K562 (cell line): Measurements from ENCODE around the gene SNRPA. TPM values are rescaled to one million over a fixed set of nuclear protein-coding genes. Genes with fewer than 3 reads are reported as not detected.

Source experiments
- ARID1B ChIP-seq: fragments of 450-650 bp; IDR thresholded peaks from 2 replicates; pipeline ENCODE4 v1.6.1; 2016; ENCODE audit warnings: antibody characterized with exemption, mild to moderate bottlenecking, inconsistent platforms
- BRF2 ChIP-seq: IDR thresholded peaks from 3 replicates; pipeline ENCODE4 v1.6.1; 2011; ENCODE audit warnings: borderline replicate concordance, mild to moderate bottlenecking; ENCODE audit not compliant: insufficient read length, insufficient read depth
- CTCF ChIP-seq, 3 experiments: IDR thresholded peaks in 2 of 3; conservative IDR thresholded peaks in 1 of 3; 2 replicates each; pipeline ENCODE4 v1.5.1; 2011 to 2012; ENCODE audit warnings: low read length in 3 of 3, mild to moderate bottlenecking in 3 of 3, control low read depth in 2 of 3, improper control_type of control experiment in 1 of 3, inconsistent platforms in 1 of 3, low read depth in 1 of 3, mixed read lengths in 1 of 3, moderate library complexity in 1 of 3; ENCODE audit not compliant: insufficient read depth in 2 of 3
- FOXJ2 ChIP-seq: fragments of 200-800 bp; sonication (Bioruptor generic); IDR thresholded peaks from 2 replicates; pipeline ENCODE4 v1.6.1; 2016; ENCODE audit warnings: missing genetic modification characterization, missing compliant biosample characterization
- HBP1 ChIP-seq: fragments of 450-650 bp; formaldehyde crosslinking; IDR thresholded peaks from 2 replicates; pipeline ENCODE4 v1.4.0; 2022; ENCODE audit warnings: missing genetic modification characterization
- HEY1 ChIP-seq: fragments of 250-450 bp; sonication (Bioruptor Pico); IDR thresholded peaks from 2 replicates; pipeline ENCODE4 v1.5.0; 2020; ENCODE audit warnings: mild to moderate bottlenecking, moderate library complexity, borderline replicate concordance
- HMGXB4 ChIP-seq: sonication (generic); formaldehyde crosslinking; IDR thresholded peaks from 2 replicates; pipeline ENCODE4 v1.8.1; 2023; ENCODE audit warnings: mild to moderate bottlenecking, missing genetic modification reagents
- PKNOX1 ChIP-seq: fragments of 450-650 bp; IDR thresholded peaks from 2 replicates; pipeline ENCODE4 v1.6.1; 2016
- PYGO2 ChIP-seq: fragments of 450-650 bp; IDR thresholded peaks from 2 replicates; pipeline ENCODE4 v1.6.1; 2016; ENCODE audit warnings: mild to moderate bottlenecking, missing genetic modification characterization, moderate library complexity, missing compliant biosample characterization
- RCOR1 ChIP-seq, 2 experiments: IDR thresholded peaks; 2 replicates each; pipeline ENCODE4 v1.6.1; 2012; ENCODE audit warnings: low read depth in 2 of 2, low read length in 2 of 2, borderline replicate concordance in 1 of 2, improper control_type of control experiment in 1 of 2
- STAT5B ChIP-seq: fragments of 250-450 bp; sonication (Bioruptor Pico); IDR thresholded peaks from 2 replicates; pipeline ENCODE4 v1.8.0; 2021; ENCODE audit warnings: mild to moderate bottlenecking, inconsistent platforms
- STAT6 ChIP-seq: sonication (generic); formaldehyde crosslinking; IDR thresholded peaks from 2 replicates; pipeline ENCODE4 v1.8.1; 2023; ENCODE audit warnings: mild to moderate bottlenecking, missing genetic modification reagents
- ZC3H4 ChIP-seq: sonication (generic); formaldehyde crosslinking; IDR thresholded peaks from 2 replicates; pipeline ENCODE4 v1.9.0; 2021; ENCODE audit warnings: missing genetic modification reagents, borderline replicate concordance
- ZNF184 ChIP-seq: sonication (generic); formaldehyde crosslinking; IDR thresholded peaks from 2 replicates; pipeline ENCODE4 v1.5.0; 2020; ENCODE audit warnings: missing genetic modification reagents
- ZNF695 ChIP-seq: fragments of 450-650 bp; formaldehyde crosslinking; IDR thresholded peaks from 2 replicates; pipeline ENCODE4 v1.4.0; 2020; ENCODE audit warnings: mild to moderate bottlenecking, moderate library complexity
- polyA plus RNA-seq, 8 experiments: library from polyadenylated mRNA; depleted of rRNA in 4 of 8; stranded (reverse) in 5 of 8; unstranded in 3 of 8; fragments of >200 nt; fragmentation: Nextera tagmentation in 2 of 8; fragmentation: Illumina TruSeq in 1 of 8; extraction: Ambion mirVana in 2 of 8; extraction: Trizol in 1 of 8; gene quantifications; 2 replicates each; pipeline versions ENCODE4 v1.2.1 to v1.2.3, GENCODE V29; 2011 to 2014; ENCODE audit warnings: inconsistent platforms in 1 of 8, missing spikeins in 1 of 8
- total RNA-seq, 7 experiments: library from RNA; depleted of rRNA in 6 of 7; stranded (reverse); fragments of >200 nt in 6 of 7; fragmentation: Illumina TruSeq in 2 of 7; extraction: Trizol in 2 of 7; gene quantifications; 2 replicates each; pipeline versions ENCODE4 v1.2.1 to v1.2.3, GENCODE V29; 2011 to 2021; ENCODE audit warnings: low replicate concordance in 1 of 7

The SNRPA gene
- total and polyA plus RNA-seq, 9 of the 15 experiments (the other 6 are each of a cell fraction or from before 2014, with no cell fraction given), result 16.3 to 311 (median 193) TPM

GRCh38 chr19:40778706-40779284 is 27.8 kb downstream of the SNRPA start (continued):
- TF ChIP-seq HBP1 (CRISPR knock-in tag), result no peak
- no peak for TF ChIP-seq FOXJ2 (tag)
- TF ChIP-seq PYGO2 (tag), result no peak
- no peak for TF ChIP-seq RCOR1 (IDR thresholded peaks at IDR 0.05; ENCODE audit: borderline replicate concordance in 1 of 2, low read depth in 2 of 2, low read length in 2 of 2)
- no peak for TF ChIP-seq CTCF (IDR thresholded peaks at IDR 0.05 in 2 of 3, conservative IDR thresholded peaks at IDR 0.05 in 1 of 3; ENCODE audit: insufficient read depth in 2 of 3, low read depth in 1 of 3, low read length in 3 of 3)
- no peak for TF ChIP-seq ZC3H4 (CRISPR knock-in tag)
- TF ChIP-seq STAT6 (CRISPR knock-in tag), result no peak
- TF ChIP-seq ZNF695 (CRISPR knock-in tag), result no peak
- peak; percentile 57 for TF ChIP-seq ARID1B
- no peak for TF ChIP-seq STAT5B (CRISPR knock-in tag)
- peak; percentile 96 for TF ChIP-seq PKNOX1
- no peak for TF ChIP-seq ZNF184 (CRISPR knock-in tag)
- TF ChIP-seq HMGXB4, result no peak
- TF ChIP-seq HEY1 (CRISPR knock-in tag), result no peak
- no peak for TF ChIP-seq BRF2
